ENCODE data around the gene SGSM1. TPM values are rescaled to one million over a fixed set of nuclear protein-coding genes. Genes with fewer than 3 reads are reported as not detected.

The SGSM1 gene
- 1 to 10 TPM; 3.5 to 6.1 (median 4.4) TPM for total RNA-seq

- TF ChIP-seq POLR2A (IDR thresholded peaks at IDR 0.05): no peak
- TF ChIP-seq, protein P1, sequence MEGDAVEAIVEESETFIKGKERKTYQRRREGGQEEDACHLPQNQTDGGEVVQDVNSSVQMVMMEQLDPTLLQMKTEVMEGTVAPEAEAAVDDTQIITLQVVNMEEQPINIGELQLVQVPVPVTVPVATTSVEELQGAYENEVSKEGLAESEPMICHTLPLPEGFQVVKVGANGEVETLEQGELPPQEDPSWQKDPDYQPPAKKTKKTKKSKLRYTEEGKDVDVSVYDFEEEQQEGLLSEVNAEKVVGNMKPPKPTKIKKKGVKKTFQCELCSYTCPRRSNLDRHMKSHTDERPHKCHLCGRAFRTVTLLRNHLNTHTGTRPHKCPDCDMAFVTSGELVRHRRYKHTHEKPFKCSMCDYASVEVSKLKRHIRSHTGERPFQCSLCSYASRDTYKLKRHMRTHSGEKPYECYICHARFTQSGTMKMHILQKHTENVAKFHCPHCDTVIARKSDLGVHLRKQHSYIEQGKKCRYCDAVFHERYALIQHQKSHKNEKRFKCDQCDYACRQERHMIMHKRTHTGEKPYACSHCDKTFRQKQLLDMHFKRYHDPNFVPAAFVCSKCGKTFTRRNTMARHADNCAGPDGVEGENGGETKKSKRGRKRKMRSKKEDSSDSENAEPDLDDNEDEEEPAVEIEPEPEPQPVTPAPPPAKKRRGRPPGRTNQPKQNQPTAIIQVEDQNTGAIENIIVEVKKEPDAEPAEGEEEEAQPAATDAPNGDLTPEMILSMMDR (IDR thresholded peaks at IDR 0.05): no peak
- intact Hi-C loops (cut with DNase I; ENCODE audit: low total_unique reads): no loop called here
- 2 to 4% methylated on average over 27 to 52 of the region's 80 CpGs for WGBS, 2 donors
- peak; percentile 19 to 93 for DNase-seq (ENCODE audit: low spot score in 2 of 2)
- H3K4me3 ChIP-seq (ENCODE audit: low read depth, poor library complexity, severe bottlenecking): peak within 1 kb of the TSS; percentile 29
These were observed at the start of gene SGSM1 for GRCh38 chr22:24805790-24806662. SGSM1 (plus strand) TSS chr22:24806211; CDS start chr22:24806326, 115 bp downstream.

DNA sequence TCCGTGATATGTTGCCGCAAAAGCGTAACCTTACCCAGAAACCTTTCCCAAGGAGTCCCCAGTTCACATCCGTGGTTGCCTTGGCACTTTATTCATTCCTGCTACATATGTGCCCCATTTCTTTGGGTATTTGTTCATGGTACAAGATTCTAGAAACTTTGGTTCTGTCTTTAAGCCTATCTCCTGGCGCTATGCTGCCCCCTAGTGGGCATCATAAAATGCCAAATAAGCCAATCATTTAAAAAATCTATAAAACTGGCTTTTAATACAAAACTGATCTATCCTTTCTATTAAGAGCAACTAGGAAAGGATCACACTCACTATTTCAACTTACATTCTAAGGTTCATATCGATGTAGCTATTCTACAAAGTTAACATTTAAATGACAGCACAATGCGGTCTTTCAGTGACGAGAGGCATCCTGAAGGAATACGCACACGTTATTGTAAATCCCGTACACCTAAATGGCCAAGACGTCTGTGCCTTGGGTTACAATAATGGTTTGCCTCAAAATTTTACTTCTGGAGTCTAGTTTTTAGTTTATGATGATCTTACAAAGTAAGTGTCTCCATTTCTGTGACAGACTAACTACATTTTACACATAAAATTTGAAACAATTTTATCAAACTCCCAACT lies 47.7 kb upstream of the SGSM1 start:
- peak in 1 of 2 donors; percentile 27 for DNase-seq (ENCODE audit: low spot score in 2 of 2)
- 55 to 59% methylated on average over 12 of the region's 12 CpGs for WGBS, 2 donors
- H3K4me3 ChIP-seq (ENCODE audit: low read depth, poor library complexity, severe bottlenecking): no peak overlapping the region
- intact Hi-C loops (cut with DNase I; ENCODE audit: low total_unique reads): no loop called here
- TF ChIP-seq, protein P1 (IDR thresholded peaks at IDR 0.05): peak in 1 of 3 donors; percentile 69
- no peak for TF ChIP-seq POLR2A (IDR thresholded peaks at IDR 0.05)

DNA sequence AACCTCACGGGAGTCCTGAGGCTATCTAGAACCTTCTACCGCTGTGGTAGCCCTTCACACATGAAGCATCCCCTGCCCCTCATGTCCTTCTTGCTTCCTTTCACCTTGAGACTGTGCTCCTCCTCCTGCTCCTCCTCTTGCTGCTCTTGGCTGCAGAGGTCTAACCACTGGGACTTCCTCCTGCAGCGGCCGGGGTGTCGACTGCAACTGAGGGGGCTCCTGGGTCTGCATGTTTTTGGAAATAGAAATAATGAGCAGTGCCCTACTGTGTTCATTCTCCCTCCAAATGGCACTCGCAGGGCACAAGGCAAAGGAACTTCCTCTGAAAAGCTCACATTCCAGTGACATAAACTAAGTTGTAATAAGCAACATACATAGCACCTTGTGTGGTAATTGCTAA lies 46.2 kb upstream of the SGSM1 start:
- no peak overlapping the region for H3K4me3 ChIP-seq (ENCODE audit: low read depth, poor library complexity, severe bottlenecking)
- intact Hi-C loops (cut with DNase I; ENCODE audit: low total_unique reads): loop anchor here (10.0 kb wide), 1 partner anchor 75 kb away; no protein-coding TSS in a partner anchor
- peak in 1 of 2 donors; percentile 50 for DNase-seq (ENCODE audit: low spot score in 2 of 2)
- 70 to 81% methylated on average over 6 of the region's 6 CpGs for WGBS, 2 donors
- TF ChIP-seq, protein P1 (IDR thresholded peaks at IDR 0.05): no peak
- no peak for TF ChIP-seq POLR2A (IDR thresholded peaks at IDR 0.05)

DNA sequence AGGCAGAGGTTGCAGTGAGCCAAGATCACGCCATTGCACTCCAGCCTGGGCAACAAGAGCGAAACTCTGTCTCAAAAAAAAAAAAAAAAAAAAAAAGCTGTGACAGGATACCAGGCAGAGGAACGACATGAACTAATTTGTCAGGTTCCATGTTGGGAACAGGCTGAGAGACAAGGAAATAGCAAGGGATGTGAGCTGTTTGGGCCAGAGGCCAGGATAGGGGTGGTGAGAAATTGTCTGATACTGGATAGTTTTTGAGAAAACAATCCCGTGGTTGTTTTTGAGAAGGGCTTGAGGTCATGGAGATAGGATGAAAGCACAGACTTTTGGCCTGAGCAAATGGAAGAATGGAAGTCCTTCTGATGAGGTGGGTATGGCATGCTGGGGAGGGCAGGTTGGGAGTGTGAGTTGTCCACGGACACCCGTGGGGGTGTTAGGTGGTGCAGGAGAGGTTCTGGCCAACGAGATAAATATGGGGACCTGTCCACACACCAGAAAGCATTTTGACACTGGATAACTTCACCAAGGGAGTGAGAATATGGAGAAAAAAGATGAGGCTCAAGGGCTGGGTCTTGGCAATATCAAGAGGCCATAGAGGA lies 45.2 kb upstream of the SGSM1 start:
- WGBS, 2 donors: 70 to 72% methylated on average over 7 of the region's 7 CpGs
- H3K4me3 ChIP-seq (ENCODE audit: low read depth, poor library complexity, severe bottlenecking): no peak overlapping the region
- intact Hi-C loops (cut with DNase I; ENCODE audit: low total_unique reads): loop anchor here (10.0 kb wide), 1 partner anchor 74 kb away; no protein-coding TSS in a partner anchor
- peak in 1 of 2 donors; percentile 69 for DNase-seq (ENCODE audit: low spot score in 2 of 2)
- TF ChIP-seq, protein P1 (IDR thresholded peaks at IDR 0.05): no peak
- no peak for TF ChIP-seq POLR2A (IDR thresholded peaks at IDR 0.05)

GRCh38 chr22:24761888-24762675 lies 43.9 kb upstream of the SGSM1 start:
- no peak overlapping the region for H3K4me3 ChIP-seq (ENCODE audit: low read depth, poor library complexity, severe bottlenecking)
- TF ChIP-seq, protein P1 (IDR thresholded peaks at IDR 0.05): no peak
- no peak for TF ChIP-seq POLR2A (IDR thresholded peaks at IDR 0.05)
- intact Hi-C loops (cut with DNase I; ENCODE audit: low total_unique reads): loop anchor here (10.0 kb wide), 1 partner anchor 73 kb away; no protein-coding TSS in a partner anchor

More at GRCh38 chr22:24761888-24762675, 43.9 kb upstream of the SGSM1 start:
- DNase-seq (ENCODE audit: low spot score in 2 of 2): peak in 1 of 2 donors; percentile 43
- WGBS, 2 donors: 81 to 83% methylated on average over 10 of the region's 10 CpGs
